H1 (cell line): ENCODE data around the gene ZNRF2. TPM values are rescaled to one million over a fixed set of nuclear protein-coding genes. Genes with fewer than 3 reads are reported as not detected.

Experiments used
- CTCF ChIA-PET: fragments of 300-600 bp; sonication (Branson Sonifier 250); formaldehyde crosslinking; loops from one replicate; lab custom pipeline; 2021; ENCODE audit not compliant: partially characterized antibody; lab: Charles Lee
- POLR2A ChIA-PET: fragments of 300-600 bp; sonication (Branson Sonifier 250); formaldehyde crosslinking; loops from one replicate; lab custom pipeline; 2021; ENCODE audit warnings: inconsistent platforms; ENCODE audit not compliant: partially characterized antibody; lab: Charles Lee
- DNase-seq, 2 experiments: peaks; one replicate each; pipeline versions ENCODE4 v3.0.0 to v3.0.0-alpha.2; 2010 to 2022; ENCODE audit warnings: low spot score in 2 of 2, low read depth in 1 of 2, mixed read lengths in 1 of 2
- FAIRE-seq: peaks from 2 replicates; lab custom pipeline; 2011; peaks lifted over from hg19 to GRCh38; lab: Jason Lieb, UNC
- H2AFZ ChIP-seq: 2 replicates; pipeline ENCODE4 v1.8.1; 2012; ENCODE audit warnings: low read length, inconsistent platforms
- H2AK5ac ChIP-seq: 2 replicates; pipeline ENCODE4 v1.6.1; 2013; ENCODE audit warnings: low read depth, low read length
- H2BK120ac ChIP-seq: replicated peaks from 2 replicates; pipeline ENCODE3; 2013; ENCODE audit warnings: low read depth, low read length, inconsistent platforms
- H2BK12ac ChIP-seq: 2 replicates; pipeline ENCODE4 v1.6.1; 2013; ENCODE audit warnings: low read depth, low read length
- H2BK15ac ChIP-seq: 2 replicates; pipeline ENCODE4 v1.6.1; 2013; ENCODE audit warnings: low read length
- H2BK20ac ChIP-seq: 2 replicates; pipeline ENCODE4 v1.6.1; 2013; ENCODE audit warnings: low read length
- H2BK5ac ChIP-seq: 2 replicates; pipeline ENCODE4 v1.6.1; 2013; ENCODE audit warnings: low read depth, low read length
- H3K14ac ChIP-seq: 2 replicates; pipeline ENCODE4 v1.6.1; 2013; ENCODE audit warnings: inconsistent platforms; ENCODE audit not compliant: insufficient read length
- H3K18ac ChIP-seq: 2 replicates; pipeline ENCODE4 v1.6.1; 2013; ENCODE audit warnings: low read length; ENCODE audit errors: extremely low read depth
- H3K23ac ChIP-seq: 2 replicates; pipeline ENCODE4 v1.6.1; 2013; ENCODE audit warnings: inconsistent platforms; ENCODE audit not compliant: insufficient read length
- H3K23me2 ChIP-seq: 2 replicates; pipeline ENCODE4 v1.6.1; 2013; ENCODE audit warnings: low read depth, low read length
- H3K27ac ChIP-seq: 2 replicates; pipeline ENCODE4 v1.6.1; 2011; ENCODE audit warnings: low read depth, low read length, inconsistent platforms
- H3K27me3 ChIP-seq, 4 experiments: replicated peaks in 1 of 4; 1 replicate in 1 of 4; 2 replicates in 3 of 4; pipeline versions ENCODE4 v1.6.1 to v1.8.1; 2011 to 2013; ENCODE audit warnings: low read length in 3 of 4, mild to moderate bottlenecking in 3 of 4, inconsistent platforms in 2 of 4, mixed read lengths in 2 of 4, moderate library complexity in 1 of 4; ENCODE audit not compliant: control insufficient read depth in 3 of 4, insufficient read depth in 3 of 4; ENCODE audit errors: extremely low read depth in 1 of 4
- H3K36me3 ChIP-seq, 4 experiments: 2 replicates each; pipeline versions ENCODE4 v1.6.1 to v1.8.1; 2011 to 2013; ENCODE audit warnings: mild to moderate bottlenecking in 4 of 4, low read length in 3 of 4, moderate library complexity in 2 of 4, control low read depth in 1 of 4, inconsistent platforms in 1 of 4; ENCODE audit not compliant: insufficient read depth in 4 of 4, control insufficient read depth in 2 of 4
- H3K4ac ChIP-seq: replicated peaks from 2 replicates; pipeline ENCODE3; 2013; ENCODE audit warnings: low read length, low read depth, mixed read lengths, inconsistent platforms; ENCODE audit not compliant: insufficient read length
- H3K4me1 ChIP-seq, 4 experiments: replicated peaks in 1 of 4; 1 replicate in 1 of 4; 2 replicates in 3 of 4; pipeline versions ENCODE4 v1.6.1 to v1.8.1; 2011 to 2013; ENCODE audit warnings: low read length in 3 of 4, inconsistent platforms in 2 of 4, mixed read lengths in 1 of 4; ENCODE audit not compliant: insufficient read depth in 4 of 4, control insufficient read depth in 3 of 4
- H3K4me2 ChIP-seq, 2 experiments: 2 replicates each; pipeline versions ENCODE4 v1.6.1 to v1.8.1; 2011 to 2013; ENCODE audit warnings: low read depth in 2 of 2, low read length in 2 of 2, control low read depth in 1 of 2, inconsistent platforms in 1 of 2, mild to moderate bottlenecking in 1 of 2; ENCODE audit not compliant: insufficient read depth in 1 of 2
- H3K4me3 ChIP-seq, 4 experiments: fragments of 200-600, 300-600 bp in 1 of 4; sonication (generic), shearing (Covaris generic), sonication (Bioruptor Twin) in 1 of 4; 2 replicates each; pipeline versions ENCODE4 v1.5.1 to v1.8.1; 2011 to 2016; ENCODE audit warnings: low read length in 4 of 4, low read depth in 3 of 4, control low read depth in 2 of 4, inconsistent platforms in 2 of 4, mild to moderate bottlenecking in 2 of 4, mixed read lengths in 1 of 4, moderate library complexity in 1 of 4; ENCODE audit not compliant: insufficient read depth in 2 of 4; ENCODE audit errors: extremely low read depth in 1 of 4
- H3K56ac ChIP-seq: replicated peaks from 2 replicates; pipeline ENCODE3; 2013; ENCODE audit warnings: low read depth, mild to moderate bottlenecking, mixed read lengths, low read length, inconsistent platforms; ENCODE audit not compliant: insufficient read length
- H3K79me1 ChIP-seq: 2 replicates; pipeline ENCODE4 v1.6.1; 2013; ENCODE audit warnings: low read depth, low read length, control low read depth
- H3K79me2 ChIP-seq, 2 experiments: 2 replicates each; pipeline versions ENCODE4 v1.6.1 to v1.8.1; 2012 to 2013; ENCODE audit warnings: low read length in 2 of 2, mild to moderate bottlenecking in 2 of 2, inconsistent platforms in 1 of 2; ENCODE audit not compliant: insufficient read depth in 2 of 2, control insufficient read depth in 1 of 2
- H3K9ac ChIP-seq, 4 experiments: replicated peaks in 1 of 4; 1 replicate in 1 of 4; 2 replicates in 3 of 4; pipeline versions ENCODE4 v1.6.1 to v1.8.1; 2011 to 2013; ENCODE audit warnings: low read depth in 3 of 4, low read length in 3 of 4, control low read depth in 2 of 4, mild to moderate bottlenecking in 2 of 4, moderate library complexity in 2 of 4, inconsistent platforms in 1 of 4; ENCODE audit errors: extremely low read depth in 1 of 4
- H3K9me3 ChIP-seq, 2 experiments: 2 replicates each; pipeline versions ENCODE4 v1.6.1 to v1.8.1; 2012 to 2013; ENCODE audit warnings: mild to moderate bottlenecking in 2 of 2, moderate library complexity in 2 of 2, control low read depth in 1 of 2, inconsistent platforms in 1 of 2, low read depth in 1 of 2, low read length in 1 of 2, mixed read lengths in 1 of 2; ENCODE audit not compliant: insufficient read depth in 2 of 2
- H4K20me1 ChIP-seq, 2 experiments: replicated peaks in 1 of 2; 2 replicates each; pipeline versions ENCODE3 to v1.8.1; 2011 to 2013; ENCODE audit warnings: inconsistent platforms in 2 of 2, low read length in 2 of 2, mild to moderate bottlenecking in 1 of 2; ENCODE audit not compliant: insufficient read depth in 2 of 2, control insufficient read depth in 1 of 2
- H4K5ac ChIP-seq: 2 replicates; pipeline ENCODE4 v1.6.1; 2013; ENCODE audit warnings: low read length, low read depth, mixed read lengths, inconsistent platforms; ENCODE audit not compliant: insufficient read length
- H4K8ac ChIP-seq: 2 replicates; pipeline ENCODE4 v1.8.0; 2013; ENCODE audit warnings: mild to moderate bottlenecking, moderate library complexity, low read length, inconsistent platforms; ENCODE audit not compliant: insufficient read depth; ENCODE audit errors: extremely low read depth
- H4K91ac ChIP-seq: replicated peaks from 2 replicates; pipeline ENCODE3; 2013; ENCODE audit warnings: low read length, mixed read lengths, inconsistent platforms; ENCODE audit not compliant: insufficient read length
- CBX5 ChIP-seq: fragments of 300-800, 300-1000 bp; sonication (generic); IDR thresholded peaks from 2 replicates; pipeline ENCODE4 v1.7.1; 2016; ENCODE audit warnings: antibody characterized with exemption, low read length, low read depth
- CREB1 ChIP-seq: IDR thresholded peaks from 2 replicates; pipeline ENCODE4 v1.6.1; 2012; ENCODE audit warnings: inconsistent platforms
- EGR1 ChIP-seq: IDR thresholded peaks from 2 replicates; pipeline ENCODE4 v1.6.1; 2011; ENCODE audit warnings: low read depth, low read length, borderline replicate concordance
- GABPA ChIP-seq: IDR thresholded peaks from 2 replicates; pipeline ENCODE4 v1.6.1; 2011; ENCODE audit warnings: mild to moderate bottlenecking, low read length, moderate library complexity, borderline replicate concordance; ENCODE audit not compliant: insufficient read depth
- GTF2F1 ChIP-seq: IDR thresholded peaks from 2 replicates; pipeline ENCODE4 v1.6.1; 2012; ENCODE audit warnings: low read depth, low read length, improper control_type of control experiment, borderline replicate concordance
- MAFK ChIP-seq: IDR thresholded peaks from 2 replicates; pipeline ENCODE4 v1.6.1; 2012; ENCODE audit warnings: low read depth, mild to moderate bottlenecking, improper control_type of control experiment, low read length
- POLR2A ChIP-seq, 2 experiments: IDR thresholded peaks; 1 replicate in 1 of 2; 2 replicates in 1 of 2; pipeline ENCODE4 v1.6.1; 2011; ENCODE audit warnings: low read depth in 2 of 2, low read length in 2 of 2, mild to moderate bottlenecking in 2 of 2; ENCODE audit errors: control extremely low read depth in 1 of 2
- SIN3A ChIP-seq, 2 experiments: IDR thresholded peaks in 1 of 2; conservative IDR thresholded peaks in 1 of 2; 2 replicates each; pipeline ENCODE4 v1.6.1; 2011 to 2012; ENCODE audit warnings: low read length in 2 of 2, improper control_type of control experiment in 1 of 2, low read depth in 1 of 2, mild to moderate bottlenecking in 1 of 2
- SP1 ChIP-seq: IDR thresholded peaks from 2 replicates; pipeline ENCODE4 v1.6.1; 2011; ENCODE audit warnings: low read depth, low read length
- SUZ12 ChIP-seq: fragments of 200-600 bp; sonication (generic); IDR thresholded peaks from 2 replicates; pipeline ENCODE4 v1.6.1; 2012; ENCODE audit warnings: mild to moderate bottlenecking, inconsistent platforms, low read length, moderate library complexity, mixed read lengths
- TAF1 ChIP-seq: IDR thresholded peaks from 2 replicates; pipeline ENCODE4 v1.6.1; 2011; ENCODE audit warnings: mild to moderate bottlenecking, low read depth, low read length
- WGBS, 2 experiments: shearing (Covaris generic) in 1 of 2; methylation state at CpG; one replicate each; pipeline versions ENCODE4 v1.1.6 to v1.1.7; 2013 to 2015; ENCODE audit warnings: low lambda C conversion rate in 2 of 2, mixed read lengths in 2 of 2, inconsistent platforms in 1 of 2, low coverage in 1 of 2, missing lambda C conversion rate in 1 of 2; ENCODE audit not compliant: insufficient replicate concordance in 2 of 2, insufficient coverage in 1 of 2, insufficient read length in 1 of 2; ENCODE audit errors: extremely low coverage in 1 of 2, missing lambda C conversion rate in 1 of 2; 5-methylcytosine and 5-hydroxymethylcytosine counted together
- polyA plus RNA-seq, 7 experiments: library from polyadenylated mRNA; depleted of rRNA in 3 of 7; stranded (reverse) in 5 of 7; unstranded in 2 of 7; fragments of >200 nt in 5 of 7; fragments of 200-250 nt in 2 of 7; gene quantifications; 1 replicate in 5 of 7; 2 replicates in 1 of 7; 4 replicates in 1 of 7; pipeline versions ENCODE4 v1.2.1 to v1.2.3, GENCODE V29; 2011 to 2013; ENCODE audit warnings: missing spikeins in 2 of 7, mixed read lengths in 2 of 7
- total RNA-seq: library from RNA; stranded (reverse); fragmentation: NEBNext Ultra II Directional; extraction: Animal tissue kit (Norgen Biotek cat#: 25700); gene quantifications from 2 replicates; pipeline ENCODE4 v1.2.1, GENCODE V29; 2021
- TF ChIP-seq, protein P1 (sequence below): IDR thresholded peaks from 2 replicates; pipeline ENCODE4 v1.6.1; 2012; ENCODE audit warnings: inconsistent platforms
- TF ChIP-seq, protein P2 (sequence below): IDR thresholded peaks from 2 replicates; pipeline ENCODE4 v1.6.1; 2011; ENCODE audit warnings: low read length, improper control_type of control experiment

The ZNRF2 gene
- total and polyA plus RNA-seq, 2 of the 8 experiments (the other 6 are each of a cell fraction or from before 2014, with no cell fraction given), result 2.9 to 16.2 TPM

DNA sequence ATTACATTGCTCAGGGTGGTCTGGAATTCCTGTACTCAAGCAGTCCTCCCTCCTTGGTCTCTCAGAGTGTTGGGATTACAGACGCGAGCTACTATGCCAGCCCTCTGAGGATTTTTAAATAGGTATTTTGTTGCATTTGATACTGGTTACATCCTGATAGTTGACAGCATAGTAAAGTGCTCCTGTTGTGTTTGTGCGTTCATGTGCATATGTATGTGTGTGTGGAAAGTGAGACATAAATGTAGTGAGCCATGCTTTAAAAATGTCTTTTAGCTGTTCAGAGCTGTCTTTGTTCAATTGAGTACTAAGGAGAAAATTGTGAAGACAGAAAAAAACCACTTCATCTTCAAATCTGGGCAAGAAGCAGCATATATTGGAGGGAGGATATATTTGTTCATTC, 27.8 kb downstream of the ZNRF2 start:
- Histone ChIP-seq H3K14ac (no peak overlapping the region), H4K5ac (no peak overlapping the region), H2BK120ac (no peak overlapping the region), H3K23ac (no peak overlapping the region), H3K4me1 (peaks cover 0 to 10% (median 4%) of the 10 kb centered on the region in 4 experiments; a peak in 3 of 7 replicates), H3K56ac (no peak overlapping the region), H2AFZ (no peak overlapping the region), H3K4ac (no peak overlapping the region), H3K4me2 (no peak overlapping the region), H2AK5ac (no peak overlapping the region), H3K18ac (no peak overlapping the region), H4K91ac (no peak overlapping the region), H3K27ac (no peak overlapping the region), H3K79me1 (peaks cover 2% of the 10 kb centered on the region; the same call in 1 of the 2 replicates), H3K9me3 (no peaks in the 10 kb centered on the region), H4K8ac (no peak overlapping the region), H3K23me2 (no peaks in the 10 kb centered on the region), H3K9ac (no peak overlapping the region), H3K36me3 (no peaks in the 10 kb centered on the region), H2BK12ac (no peak overlapping the region), H3K27me3 (no peaks in the 10 kb centered on the region), H2BK5ac (no peak overlapping the region), H4K20me1 (peaks cover 0 to 3% of the 10 kb centered on the region in 2 experiments), H3K79me2 (peaks cover 0 to 96% of the 10 kb centered on the region in 2 experiments; a peak in 3 of 4 replicates), H2BK20ac (no peak overlapping the region), H3K4me3 (no peak overlapping the region), H2BK15ac (no peak overlapping the region)
- no peak for FAIRE-seq
- 72% methylated on average over 3 of the region's 3 CpGs; no CpG with 5 or more reads in 1 of the 2 experiments for WGBS, 2 experiments
- DNase-seq, result no peak
- ChIA-PET CTCF (interaction anchor here (1.2 to 3.9 kb wide), 5 partner anchors 11 to 136 kb away, joined by 3 to 26 read pairs (median 3); no protein-coding TSS in a partner anchor), POLR2A (interaction anchor here (2.6 kb wide), 1 partner anchor 11 kb away, joined by 7 read pairs; no protein-coding TSS in a partner anchor)
- no peak for TF ChIP-seq EGR1
- TF ChIP-seq CREB1, result no peak
- TF ChIP-seq POLR2A (IDR thresholded peaks at IDR 0.05; ENCODE audit: control extremely low read depth in 1 of 2, low read depth in 2 of 2, low read length in 2 of 2), result no peak
- no peak for TF ChIP-seq SIN3A (conservative IDR thresholded peaks at IDR 0.05 in 1 of 2, IDR thresholded peaks at IDR 0.05 in 1 of 2; ENCODE audit: low read depth in 1 of 2, low read length in 2 of 2)
- no peak for TF ChIP-seq GABPA
- TF ChIP-seq CBX5, result no peak
- TF ChIP-seq, protein P1, sequence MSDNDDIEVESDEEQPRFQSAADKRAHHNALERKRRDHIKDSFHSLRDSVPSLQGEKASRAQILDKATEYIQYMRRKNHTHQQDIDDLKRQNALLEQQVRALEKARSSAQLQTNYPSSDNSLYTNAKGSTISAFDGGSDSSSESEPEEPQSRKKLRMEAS, result no peak
- no peak for TF ChIP-seq MAFK
- TF ChIP-seq, protein P2, sequence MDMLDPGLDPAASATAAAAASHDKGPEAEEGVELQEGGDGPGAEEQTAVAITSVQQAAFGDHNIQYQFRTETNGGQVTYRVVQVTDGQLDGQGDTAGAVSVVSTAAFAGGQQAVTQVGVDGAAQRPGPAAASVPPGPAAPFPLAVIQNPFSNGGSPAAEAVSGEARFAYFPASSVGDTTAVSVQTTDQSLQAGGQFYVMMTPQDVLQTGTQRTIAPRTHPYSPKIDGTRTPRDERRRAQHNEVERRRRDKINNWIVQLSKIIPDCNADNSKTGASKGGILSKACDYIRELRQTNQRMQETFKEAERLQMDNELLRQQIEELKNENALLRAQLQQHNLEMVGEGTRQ, result no peak
- TF ChIP-seq TAF1, result no peak
- no peak for TF ChIP-seq GTF2F1
- TF ChIP-seq SUZ12, result no peak
- no peak for TF ChIP-seq SP1
